Mammary epithelial cell (primary cell): Measurements from ENCODE around the gene ULK1.

Experiments
- CTCF ChIP-seq, 2 donors: IDR thresholded peaks in 1 of 2; conservative IDR thresholded peaks in 1 of 2; 2 replicates each; pipeline ENCODE4 v1.5.1; 2011 to 2012; ENCODE audit warnings: inconsistent platforms in 2 of 2, low read length in 2 of 2, mild to moderate bottlenecking in 2 of 2, control low read depth in 1 of 2, low read depth in 1 of 2; ENCODE audit not compliant: insufficient read depth in 1 of 2; ENCODE audit errors: extremely low read depth in 1 of 2
- EZH2 ChIP-seq: IDR thresholded peaks from 2 replicates; pipeline ENCODE4 v1.6.1; 2012; ENCODE audit warnings: low read length, inconsistent platforms, borderline replicate concordance

GRCh38 chr12:131921866-131922769, 27.7 kb downstream of the ULK1 start:
- TF ChIP-seq CTCF (conservative IDR thresholded peaks at IDR 0.05 in 1 of 2, IDR thresholded peaks at IDR 0.05 in 1 of 2; ENCODE audit: extremely low read depth in 1 of 2, insufficient read depth in 1 of 2, low read depth in 1 of 2, low read length in 2 of 2), result no peak
- no peak for TF ChIP-seq EZH2
